C4-2B (cell line): ENCODE results near the gene HRH3.

Source experiments
- ZFX ChIP-seq: fragments of 450-650 bp; IDR thresholded peaks from 2 replicates; pipeline ENCODE4 v1.6.1; 2017
- TF ChIP-seq, protein P1 (sequence below): fragments of 450-650 bp; conservative IDR thresholded peaks from 2 replicates; pipeline ENCODE4 v1.5.1; 2017; ENCODE audit warnings: mild to moderate bottlenecking

DNA sequence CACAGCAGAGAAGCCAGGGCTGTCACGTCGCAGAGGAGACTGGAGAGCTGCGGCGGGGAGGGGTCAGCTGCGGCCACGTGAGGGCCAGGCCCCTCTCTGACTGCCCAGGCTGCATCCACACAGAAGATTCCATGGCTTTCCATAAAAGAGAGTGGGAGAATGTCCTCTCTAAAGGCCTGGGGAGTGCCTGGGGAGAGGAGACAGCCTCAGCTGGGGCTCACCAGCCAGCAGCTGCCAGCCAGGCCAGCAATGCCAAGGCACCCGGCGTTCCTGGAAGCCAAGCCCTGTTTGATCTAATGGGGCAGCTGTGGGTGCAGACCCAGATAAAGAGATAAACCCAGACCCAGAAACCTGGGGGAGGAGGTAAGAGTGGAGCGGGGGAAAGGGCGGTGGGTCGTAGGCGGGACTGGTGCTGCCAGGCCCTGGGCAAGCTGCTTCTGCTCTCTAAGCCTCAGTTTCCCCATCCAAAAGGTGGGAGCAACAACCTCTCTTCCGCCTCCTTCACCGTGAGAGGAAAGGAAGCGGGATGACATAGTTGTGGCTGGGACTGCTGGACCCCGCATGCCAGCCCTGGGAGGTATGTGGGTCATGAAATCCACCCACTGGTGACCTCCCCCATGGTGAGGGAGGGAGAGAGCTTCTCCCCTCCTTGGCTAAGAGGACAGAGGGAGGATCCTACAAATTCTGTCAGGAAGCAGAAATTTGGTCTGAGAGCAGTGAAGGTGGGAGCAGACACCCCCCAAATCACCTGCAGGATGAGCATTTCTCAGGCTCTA, 15.1 kb upstream of the HRH3 start:
- TF ChIP-seq, protein P1, sequence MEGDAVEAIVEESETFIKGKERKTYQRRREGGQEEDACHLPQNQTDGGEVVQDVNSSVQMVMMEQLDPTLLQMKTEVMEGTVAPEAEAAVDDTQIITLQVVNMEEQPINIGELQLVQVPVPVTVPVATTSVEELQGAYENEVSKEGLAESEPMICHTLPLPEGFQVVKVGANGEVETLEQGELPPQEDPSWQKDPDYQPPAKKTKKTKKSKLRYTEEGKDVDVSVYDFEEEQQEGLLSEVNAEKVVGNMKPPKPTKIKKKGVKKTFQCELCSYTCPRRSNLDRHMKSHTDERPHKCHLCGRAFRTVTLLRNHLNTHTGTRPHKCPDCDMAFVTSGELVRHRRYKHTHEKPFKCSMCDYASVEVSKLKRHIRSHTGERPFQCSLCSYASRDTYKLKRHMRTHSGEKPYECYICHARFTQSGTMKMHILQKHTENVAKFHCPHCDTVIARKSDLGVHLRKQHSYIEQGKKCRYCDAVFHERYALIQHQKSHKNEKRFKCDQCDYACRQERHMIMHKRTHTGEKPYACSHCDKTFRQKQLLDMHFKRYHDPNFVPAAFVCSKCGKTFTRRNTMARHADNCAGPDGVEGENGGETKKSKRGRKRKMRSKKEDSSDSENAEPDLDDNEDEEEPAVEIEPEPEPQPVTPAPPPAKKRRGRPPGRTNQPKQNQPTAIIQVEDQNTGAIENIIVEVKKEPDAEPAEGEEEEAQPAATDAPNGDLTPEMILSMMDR, result no peak
- TF ChIP-seq ZFX, result no peak
